PFSK-1 (cell line): Measurements from ENCODE around the gene CPLX1.

Experiments used
- FOXP2 ChIP-seq: optimal IDR thresholded peaks from 2 replicates; pipeline ENCODE3; 2011; ENCODE audit warnings: borderline replicate concordance, control low read depth, inconsistent platforms; ENCODE audit not compliant: insufficient read depth; ENCODE audit errors: extremely low read length, extremely low read depth
- POLR2AphosphoS5 ChIP-seq: IDR thresholded peaks from 2 replicates; pipeline ENCODE4 v1.6.1; 2012; ENCODE audit warnings: low read depth, mild to moderate bottlenecking, control low read depth, low read length, moderate library complexity
- REST ChIP-seq, 2 experiments: IDR thresholded peaks; 2 replicates each; pipeline versions ENCODE4 v1.6.1 to v1.8.0; 2011 to 2012; ENCODE audit warnings: low read depth in 2 of 2, low read length in 2 of 2, control low read depth in 1 of 2, inconsistent platforms in 1 of 2, mild to moderate bottlenecking in 1 of 2, moderate library complexity in 1 of 2; ENCODE audit not compliant: insufficient read depth in 1 of 2
- SIN3A ChIP-seq: IDR thresholded peaks from 2 replicates; pipeline ENCODE4 v1.6.1; 2012; ENCODE audit warnings: mild to moderate bottlenecking, low read length, moderate library complexity, borderline replicate concordance; ENCODE audit not compliant: insufficient read depth
- TAF1 ChIP-seq: IDR thresholded peaks from 2 replicates; pipeline ENCODE4 v1.6.1; 2012; ENCODE audit warnings: low read length, control low read depth, borderline replicate concordance; ENCODE audit not compliant: insufficient read depth

CPLX1 gene

GRCh38 chr4:829291-829690 is 3.4 kb upstream of the CPLX1 start:
- TF ChIP-seq TAF1 (no peak), POLR2AphosphoS5 (no peak), REST (IDR thresholded peaks at IDR 0.05; ENCODE audit: insufficient read depth in 1 of 2, low read depth in 2 of 2, low read length in 2 of 2) (no peak)

- TF ChIP-seq REST (IDR thresholded peaks at IDR 0.05; ENCODE audit: insufficient read depth in 1 of 2, low read depth in 2 of 2, low read length in 2 of 2) (no peak), SIN3A (no peak), POLR2AphosphoS5 (no peak), TAF1 (no peak), FOXP2 (no peak)
Measured at GRCh38 chr4:828641-829271, 2.8 kb upstream of the CPLX1 start.

GRCh38 chr4:827209-828081 is 1.5 kb upstream of the CPLX1 start:
- no peak for TF ChIP-seq SIN3A
- TF ChIP-seq FOXP2 = no peak
- TF ChIP-seq POLR2AphosphoS5 = no peak
- no peak for TF ChIP-seq TAF1
- no peak for TF ChIP-seq REST (IDR thresholded peaks at IDR 0.05; ENCODE audit: insufficient read depth in 1 of 2, low read depth in 2 of 2, low read length in 2 of 2)

GRCh38 chr4:826508-827208 is 729 bp upstream of the CPLX1 start:
- TF ChIP-seq TAF1 (no peak), REST (IDR thresholded peaks at IDR 0.05; ENCODE audit: insufficient read depth in 1 of 2, low read depth in 2 of 2, low read length in 2 of 2) (no peak), SIN3A (no peak), FOXP2 (no peak), POLR2AphosphoS5 (no peak)
